ENCODE results near the gene ERGIC3.

Gene ERGIC3

GRCh38 chr20:35561268-35561667 lies 19.4 kb downstream of the ERGIC3 start:
- TF ChIP-seq ZNF274 (IDR thresholded peaks at IDR 0.05; ENCODE audit: low read depth, low read length): no peak
- no peak overlapping the region for H3K4me3 ChIP-seq (ENCODE audit: low read length)

- H3K4me3 ChIP-seq (ENCODE audit: low read length): no peak overlapping the region
- TF ChIP-seq ZNF274 (IDR thresholded peaks at IDR 0.05; ENCODE audit: low read depth, low read length): no peak
Measured at GRCh38 chr20:35561671-35562070, 19.8 kb downstream of the ERGIC3 start.

- no peak overlapping the region for H3K4me3 ChIP-seq (ENCODE audit: low read length)
- no peak for TF ChIP-seq ZNF274 (IDR thresholded peaks at IDR 0.05; ENCODE audit: low read depth, low read length)
Measured at GRCh38 chr20:35562541-35563110, 20.7 kb downstream of the ERGIC3 start.

GRCh38 chr20:35563834-35564233 lies 22.0 kb downstream of the ERGIC3 start:
- H3K4me3 ChIP-seq (ENCODE audit: low read length): no peak overlapping the region
- TF ChIP-seq ZNF274 (IDR thresholded peaks at IDR 0.05; ENCODE audit: low read depth, low read length): no peak

- TF ChIP-seq ZNF274 (IDR thresholded peaks at IDR 0.05; ENCODE audit: low read depth, low read length): no peak
- no peak overlapping the region for H3K4me3 ChIP-seq (ENCODE audit: low read length)
Measured at GRCh38 chr20:35564905-35565304, 23.0 kb downstream of the ERGIC3 start.

- H3K4me3 ChIP-seq (ENCODE audit: low read length): no peak overlapping the region
- no peak for TF ChIP-seq ZNF274 (IDR thresholded peaks at IDR 0.05; ENCODE audit: low read depth, low read length)
Measured at GRCh38 chr20:35568645-35569044, 26.8 kb downstream of the ERGIC3 start.

- TF ChIP-seq ZNF274 (IDR thresholded peaks at IDR 0.05; ENCODE audit: low read depth, low read length): no peak
- no peak overlapping the region for H3K4me3 ChIP-seq (ENCODE audit: low read length)
Measured at GRCh38 chr20:35571555-35571954, 29.7 kb downstream of the ERGIC3 start.

GRCh38 chr20:35572838-35573237 lies 31.0 kb downstream of the ERGIC3 start:
- H3K4me3 ChIP-seq (ENCODE audit: low read length): no peak overlapping the region
- no peak for TF ChIP-seq ZNF274 (IDR thresholded peaks at IDR 0.05; ENCODE audit: low read depth, low read length)

- no peak for TF ChIP-seq ZNF274 (IDR thresholded peaks at IDR 0.05; ENCODE audit: low read depth, low read length)
Measured at GRCh38 chr20:35575958-35576357, 34.1 kb downstream of the ERGIC3 start.

GRCh38 chr20:35576816-35577215 lies 34.9 kb downstream of the ERGIC3 start:
- no peak for TF ChIP-seq ZNF274 (IDR thresholded peaks at IDR 0.05; ENCODE audit: low read depth, low read length)
- H3K4me3 ChIP-seq (ENCODE audit: low read length): no peak overlapping the region

More at GRCh38 chr20:35575958-35576357, 34.1 kb downstream of the ERGIC3 start:
- H3K4me3 ChIP-seq (ENCODE audit: low read length): no peak overlapping the region

- TF ChIP-seq ZNF274 (IDR thresholded peaks at IDR 0.05; ENCODE audit: low read depth, low read length): no peak
- no peak overlapping the region for H3K4me3 ChIP-seq (ENCODE audit: low read length)
Measured at GRCh38 chr20:35578469-35578868, 36.6 kb downstream of the ERGIC3 start.

- TF ChIP-seq ZNF274 (IDR thresholded peaks at IDR 0.05; ENCODE audit: low read depth, low read length): no peak
- H3K4me3 ChIP-seq (ENCODE audit: low read length): no peak overlapping the region
Measured at GRCh38 chr20:35579196-35579595, 37.3 kb downstream of the ERGIC3 start.

- no peak for TF ChIP-seq ZNF274 (IDR thresholded peaks at IDR 0.05; ENCODE audit: low read depth, low read length)
- no peak overlapping the region for H3K4me3 ChIP-seq (ENCODE audit: low read length)
Measured at GRCh38 chr20:35582131-35582530, 40.3 kb downstream of the ERGIC3 start.

- H3K4me3 ChIP-seq (ENCODE audit: low read length): no peak overlapping the region
- no peak for TF ChIP-seq ZNF274 (IDR thresholded peaks at IDR 0.05; ENCODE audit: low read depth, low read length)
Measured at GRCh38 chr20:35582741-35583404, 41.0 kb downstream of the ERGIC3 start.

- TF ChIP-seq ZNF274 (IDR thresholded peaks at IDR 0.05; ENCODE audit: low read depth, low read length): no peak
- H3K4me3 ChIP-seq (ENCODE audit: low read length): no peak overlapping the region
Measured at GRCh38 chr20:35583636-35584560, 42.0 kb downstream of the ERGIC3 start.

Data from GM08714 (cell line).